Measurements from ENCODE around the gene MX1.

MX1 gene, protein sequence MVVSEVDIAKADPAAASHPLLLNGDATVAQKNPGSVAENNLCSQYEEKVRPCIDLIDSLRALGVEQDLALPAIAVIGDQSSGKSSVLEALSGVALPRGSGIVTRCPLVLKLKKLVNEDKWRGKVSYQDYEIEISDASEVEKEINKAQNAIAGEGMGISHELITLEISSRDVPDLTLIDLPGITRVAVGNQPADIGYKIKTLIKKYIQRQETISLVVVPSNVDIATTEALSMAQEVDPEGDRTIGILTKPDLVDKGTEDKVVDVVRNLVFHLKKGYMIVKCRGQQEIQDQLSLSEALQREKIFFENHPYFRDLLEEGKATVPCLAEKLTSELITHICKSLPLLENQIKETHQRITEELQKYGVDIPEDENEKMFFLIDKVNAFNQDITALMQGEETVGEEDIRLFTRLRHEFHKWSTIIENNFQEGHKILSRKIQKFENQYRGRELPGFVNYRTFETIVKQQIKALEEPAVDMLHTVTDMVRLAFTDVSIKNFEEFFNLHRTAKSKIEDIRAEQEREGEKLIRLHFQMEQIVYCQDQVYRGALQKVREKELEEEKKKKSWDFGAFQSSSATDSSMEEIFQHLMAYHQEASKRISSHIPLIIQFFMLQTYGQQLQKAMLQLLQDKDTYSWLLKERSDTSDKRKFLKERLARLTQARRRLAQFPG

DNA sequence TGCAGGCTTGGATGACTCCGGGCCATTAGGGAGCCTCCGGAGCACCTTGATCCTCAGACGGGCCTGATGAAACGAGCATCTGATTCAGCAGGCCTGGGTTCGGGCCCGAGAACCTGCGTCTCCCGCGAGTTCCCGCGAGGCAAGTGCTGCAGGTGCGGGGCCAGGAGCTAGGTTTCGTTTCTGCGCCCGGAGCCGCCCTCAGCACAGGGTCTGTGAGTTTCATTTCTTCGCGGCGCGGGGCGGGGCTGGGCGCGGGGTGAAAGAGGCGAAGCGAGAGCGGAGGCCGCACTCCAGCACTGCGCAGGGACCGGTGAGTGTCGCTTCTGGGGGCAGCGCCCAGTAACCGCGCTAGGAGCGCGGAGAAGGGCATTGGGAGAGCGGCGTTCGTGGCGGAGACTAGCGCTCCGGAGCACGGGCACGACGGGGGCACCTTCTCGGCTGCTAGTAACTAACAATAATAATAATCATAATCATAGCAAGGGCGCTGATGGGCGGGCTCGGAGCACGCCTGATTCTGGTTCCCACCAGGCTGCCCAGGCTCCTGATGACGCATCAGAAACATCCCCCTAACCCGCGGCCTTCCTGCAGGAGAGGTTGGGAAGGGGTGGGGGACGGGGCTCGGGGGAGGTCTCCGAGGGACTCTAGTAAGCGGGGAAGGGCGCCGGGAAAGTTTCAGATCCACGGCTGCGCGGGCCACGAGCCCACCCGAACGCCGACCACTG, at the start of gene MX1:
Gene MX1 (plus strand): TSS at position 286 of the 722 bp plus-strand sequence. CDS start 5,832 bp downstream, outside the sequence.
- no peak for FAIRE-seq
- TF ChIP-seq, protein P1, sequence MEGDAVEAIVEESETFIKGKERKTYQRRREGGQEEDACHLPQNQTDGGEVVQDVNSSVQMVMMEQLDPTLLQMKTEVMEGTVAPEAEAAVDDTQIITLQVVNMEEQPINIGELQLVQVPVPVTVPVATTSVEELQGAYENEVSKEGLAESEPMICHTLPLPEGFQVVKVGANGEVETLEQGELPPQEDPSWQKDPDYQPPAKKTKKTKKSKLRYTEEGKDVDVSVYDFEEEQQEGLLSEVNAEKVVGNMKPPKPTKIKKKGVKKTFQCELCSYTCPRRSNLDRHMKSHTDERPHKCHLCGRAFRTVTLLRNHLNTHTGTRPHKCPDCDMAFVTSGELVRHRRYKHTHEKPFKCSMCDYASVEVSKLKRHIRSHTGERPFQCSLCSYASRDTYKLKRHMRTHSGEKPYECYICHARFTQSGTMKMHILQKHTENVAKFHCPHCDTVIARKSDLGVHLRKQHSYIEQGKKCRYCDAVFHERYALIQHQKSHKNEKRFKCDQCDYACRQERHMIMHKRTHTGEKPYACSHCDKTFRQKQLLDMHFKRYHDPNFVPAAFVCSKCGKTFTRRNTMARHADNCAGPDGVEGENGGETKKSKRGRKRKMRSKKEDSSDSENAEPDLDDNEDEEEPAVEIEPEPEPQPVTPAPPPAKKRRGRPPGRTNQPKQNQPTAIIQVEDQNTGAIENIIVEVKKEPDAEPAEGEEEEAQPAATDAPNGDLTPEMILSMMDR (IDR thresholded peaks at IDR 0.05; ENCODE audit: insufficient read depth, missing control alignments), result no peak

DNA sequence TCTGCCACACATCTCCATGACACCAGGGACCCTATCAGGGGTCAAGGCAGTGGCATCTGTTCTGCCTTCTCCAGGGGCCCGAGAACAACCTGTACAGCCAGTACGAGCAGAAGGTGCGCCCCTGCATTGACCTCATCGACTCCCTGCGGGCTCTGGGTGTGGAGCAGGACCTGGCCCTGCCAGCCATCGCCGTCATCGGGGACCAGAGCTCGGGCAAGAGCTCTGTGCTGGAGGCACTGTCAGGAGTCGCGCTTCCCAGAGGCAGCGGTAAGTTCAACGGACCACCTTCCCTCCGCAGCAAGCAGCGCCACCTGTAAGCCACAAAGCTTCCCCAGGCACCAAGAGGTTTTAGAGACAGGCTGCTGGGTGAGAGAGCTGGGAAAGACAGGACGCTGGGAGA, 48.3 kb upstream of the MX1 start:
- TF ChIP-seq, protein P1 (IDR thresholded peaks at IDR 0.05; ENCODE audit: insufficient read depth, missing control alignments), result no peak
- no peak for FAIRE-seq
- DNase-seq (ENCODE audit: insufficient read length, low spot score), result no peak

More for the DNA sequence above, at the start of gene MX1:
- DNase-seq (ENCODE audit: insufficient read length, low spot score), result no peak

DNA sequence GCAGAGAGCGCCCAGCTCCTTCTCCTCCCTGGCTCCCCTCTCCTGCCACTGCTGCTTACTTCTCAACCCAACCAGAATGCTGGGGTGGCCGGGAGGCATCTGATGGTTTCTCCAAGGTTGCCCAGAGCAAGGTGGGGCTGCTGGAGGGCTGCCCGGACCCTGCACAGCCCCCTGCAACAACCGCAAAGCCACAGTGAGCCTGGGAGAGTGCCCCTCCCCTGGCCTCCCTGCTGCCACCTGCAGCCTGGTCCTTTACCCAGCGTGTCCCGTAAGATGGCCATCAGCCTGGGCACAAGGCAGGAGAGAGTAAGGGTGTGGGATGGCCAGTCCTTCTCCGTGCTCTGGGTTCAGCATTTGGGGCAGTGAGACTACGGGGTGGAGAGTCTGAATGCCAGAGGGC, 47.2 kb upstream of the MX1 start:
- FAIRE-seq (no peak), DNase-seq (ENCODE audit: insufficient read length, low spot score) (no peak)
- TF ChIP-seq, protein P1 (IDR thresholded peaks at IDR 0.05; ENCODE audit: insufficient read depth, missing control alignments), result no peak

DNA sequence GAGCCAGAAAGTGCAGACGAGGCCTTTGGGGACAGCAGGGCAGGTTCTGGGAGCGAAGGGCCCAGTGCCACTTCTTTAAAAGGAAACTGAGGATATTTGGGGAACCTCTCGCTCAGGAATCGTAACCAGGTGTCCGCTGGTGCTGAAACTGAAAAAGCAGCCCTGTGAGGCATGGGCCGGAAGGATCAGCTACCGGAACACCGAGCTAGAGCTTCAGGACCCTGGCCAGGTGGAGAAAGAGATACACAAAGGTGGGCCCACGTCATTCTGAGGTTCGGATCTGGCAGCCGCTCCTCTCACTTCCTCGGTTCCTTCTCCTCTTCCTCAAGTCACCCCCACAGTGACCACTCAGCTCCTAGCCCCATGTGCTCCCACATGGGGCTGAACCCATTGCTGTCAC, 46.1 kb upstream of the MX1 start:
- no peak for DNase-seq (ENCODE audit: insufficient read length, low spot score)
- TF ChIP-seq, protein P1 (IDR thresholded peaks at IDR 0.05; ENCODE audit: insufficient read depth, missing control alignments), result no peak
- FAIRE-seq, result no peak

DNA sequence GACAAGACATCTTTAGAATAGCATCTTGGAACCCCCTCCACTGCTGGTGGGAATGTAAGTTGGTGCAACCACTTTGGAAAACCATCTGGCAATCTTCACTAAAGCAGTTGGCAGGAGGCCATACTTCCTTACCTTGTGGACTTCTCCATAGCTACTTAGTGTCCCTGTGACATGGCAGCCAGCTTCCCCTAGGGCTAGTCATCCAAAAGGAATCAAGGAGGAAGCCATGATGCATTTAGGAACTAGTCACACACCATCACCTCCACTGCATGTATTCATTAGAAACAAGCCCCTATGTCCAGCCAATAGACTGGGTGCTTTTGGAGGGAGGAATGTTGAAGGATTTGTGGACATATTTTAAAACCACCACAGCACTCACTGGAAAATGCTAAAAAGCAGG, 44.3 kb upstream of the MX1 start:
- DNase-seq (ENCODE audit: insufficient read length, low spot score), result no peak
- TF ChIP-seq, protein P1 (IDR thresholded peaks at IDR 0.05; ENCODE audit: insufficient read depth, missing control alignments), result no peak
- FAIRE-seq, result no peak

DNA sequence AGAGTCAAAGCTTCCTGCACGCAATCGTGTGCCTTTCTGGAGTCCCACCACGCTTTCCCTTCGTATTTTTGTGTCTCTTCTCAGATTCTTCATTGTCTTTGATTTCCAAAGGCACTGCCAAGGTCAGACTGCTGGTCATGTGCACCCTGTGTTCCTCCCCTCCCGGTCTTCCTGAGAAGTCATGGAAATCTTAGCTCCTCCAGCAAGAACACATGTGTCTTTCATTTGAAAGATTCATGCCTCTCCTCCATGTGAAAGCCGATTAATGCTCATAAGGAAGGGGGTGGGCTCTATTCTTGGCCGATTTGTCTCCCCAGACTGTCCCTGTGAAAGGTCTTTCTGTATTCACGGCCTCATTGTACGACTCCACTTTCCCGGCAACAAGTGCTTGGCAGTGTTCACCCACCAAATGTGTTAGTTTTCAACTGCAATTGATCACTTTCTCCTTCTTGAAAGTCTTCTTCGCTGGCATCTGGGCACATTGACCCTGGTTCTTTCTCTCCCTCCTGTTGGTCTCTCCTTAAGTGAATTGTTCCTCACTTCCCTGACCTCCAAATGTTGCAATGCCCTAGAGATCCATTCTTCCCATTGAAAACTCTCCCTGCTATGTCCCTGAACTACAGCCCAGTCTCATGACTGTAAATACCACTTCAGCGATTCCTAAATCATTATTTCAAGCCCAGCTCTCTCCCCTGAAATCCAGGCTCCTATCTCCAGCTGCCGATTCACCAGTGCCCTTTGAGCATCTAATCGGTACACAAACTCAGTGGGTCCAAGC, 38.8 kb upstream of the MX1 start:
- TF ChIP-seq, protein P1 (IDR thresholded peaks at IDR 0.05; ENCODE audit: insufficient read depth, missing control alignments), result no peak
- FAIRE-seq (no peak), DNase-seq (ENCODE audit: insufficient read length, low spot score) (no peak)
